Glomerular endothelial cell (primary cell): ENCODE measurements around the gene ZNF780A. TPM values are rescaled to one million over a fixed set of nuclear protein-coding genes. Genes with fewer than 3 reads are reported as not detected.

Source experiments
- total RNA-seq: library from RNA; depleted of rRNA; stranded (reverse); fragments of >200 nt; gene quantifications from 2 replicates; pipeline ENCODE4 v1.2.3, GENCODE V29; 2015

The ZNF780A gene
- total RNA-seq, 1 donor from 2014 or later, result 10.5 TPM

Other genes with a start within 250 kb of the ZNF780A start
- gene FBL, start 244.6 kb downstream of the ZNF780A start, total RNA-seq, result 108 and 123 TPM in 2 replicates
- 0.12 and 0.82 TPM in 2 replicates for gene FCGBP, start 156.3 kb downstream of the ZNF780A start, total RNA-seq
- 132 TPM in 2 replicates for gene PSMC4, start 119.8 kb downstream of the ZNF780A start, total RNA-seq
- gene ZNF546, start 93.9 kb downstream of the ZNF780A start, total RNA-seq, result 0.99 and 2.7 TPM in 2 replicates
- 7.7 and 11.3 TPM in 2 replicates for gene ZNF780B, start 34.7 kb downstream of the ZNF780A start, total RNA-seq
- 12.0 and 21.7 TPM in 2 replicates for gene MAP3K10, start 100.5 kb upstream of the ZNF780A start, total RNA-seq
- not detected in 2 replicates for gene TTC9B, start 127.4 kb upstream of the ZNF780A start, total RNA-seq
- not detected in 2 replicates for gene CCNP, start 135.7 kb upstream of the ZNF780A start, total RNA-seq
- 33.8 and 38.6 TPM in 2 replicates for gene AKT2, start 194.4 kb upstream of the ZNF780A start, total RNA-seq